ENCODE data around the gene MRPL40. TPM values are rescaled to one million over a fixed set of nuclear protein-coding genes. Genes with fewer than 3 reads are reported as not detected.

MRPL40 gene
- total and polyA plus RNA-seq, 4 donors: 17.0 to 61.4 (median 32.2) TPM

GRCh38 chr22:19469421-19469820 lies 37.1 kb downstream of the MRPL40 start:
- Histone ChIP-seq H3K27ac (ENCODE audit: low read depth in 1 of 2, low read length in 1 of 2) (no peak overlapping the region), H3K4me3 (no peak overlapping the region), H3K36me3 (ENCODE audit: control insufficient read depth in 4 of 4, insufficient read depth in 4 of 4, low read length in 4 of 4) (peaks cover 34 to 71% (median 38%) of the 10 kb centered on the region in 4 donors), H3K27me3 (ENCODE audit: control insufficient read depth in 3 of 3, insufficient read depth in 3 of 3, low read length in 2 of 3) (no peaks in the 10 kb centered on the region), H3K9me3 (ENCODE audit: control insufficient read depth in 4 of 4, insufficient read depth in 3 of 4, low read length in 3 of 4) (no peaks in the 10 kb centered on the region), H3K9ac (ENCODE audit: insufficient read depth in 1 of 2, low read length in 2 of 2) (no peak overlapping the region), H3K4me1 (ENCODE audit: control insufficient read depth in 5 of 5, insufficient read depth in 5 of 5, low read length in 5 of 5) (no peaks in the 10 kb centered on the region)
- DNase-seq (no peak), ATAC-seq (ENCODE audit: insufficient read depth, low FRiP score) (no peak)
- 97 to 99% methylated on average over 7 of the region's 7 CpGs for WGBS, 2 donors
- TF ChIP-seq, protein P1, sequence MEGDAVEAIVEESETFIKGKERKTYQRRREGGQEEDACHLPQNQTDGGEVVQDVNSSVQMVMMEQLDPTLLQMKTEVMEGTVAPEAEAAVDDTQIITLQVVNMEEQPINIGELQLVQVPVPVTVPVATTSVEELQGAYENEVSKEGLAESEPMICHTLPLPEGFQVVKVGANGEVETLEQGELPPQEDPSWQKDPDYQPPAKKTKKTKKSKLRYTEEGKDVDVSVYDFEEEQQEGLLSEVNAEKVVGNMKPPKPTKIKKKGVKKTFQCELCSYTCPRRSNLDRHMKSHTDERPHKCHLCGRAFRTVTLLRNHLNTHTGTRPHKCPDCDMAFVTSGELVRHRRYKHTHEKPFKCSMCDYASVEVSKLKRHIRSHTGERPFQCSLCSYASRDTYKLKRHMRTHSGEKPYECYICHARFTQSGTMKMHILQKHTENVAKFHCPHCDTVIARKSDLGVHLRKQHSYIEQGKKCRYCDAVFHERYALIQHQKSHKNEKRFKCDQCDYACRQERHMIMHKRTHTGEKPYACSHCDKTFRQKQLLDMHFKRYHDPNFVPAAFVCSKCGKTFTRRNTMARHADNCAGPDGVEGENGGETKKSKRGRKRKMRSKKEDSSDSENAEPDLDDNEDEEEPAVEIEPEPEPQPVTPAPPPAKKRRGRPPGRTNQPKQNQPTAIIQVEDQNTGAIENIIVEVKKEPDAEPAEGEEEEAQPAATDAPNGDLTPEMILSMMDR (IDR thresholded peaks at IDR 0.05; ENCODE audit: control extremely low read depth, extremely low read depth): no peak

GRCh38 chr22:19470010-19470409 lies 37.7 kb downstream of the MRPL40 start:
- TF ChIP-seq, protein P1 (IDR thresholded peaks at IDR 0.05; ENCODE audit: control extremely low read depth, extremely low read depth): no peak
- 94 to 100% methylated on average over 2 of the region's 2 CpGs for WGBS, 2 donors
- H3K9me3 ChIP-seq (ENCODE audit: control insufficient read depth in 4 of 4, insufficient read depth in 3 of 4, low read length in 3 of 4): no peaks in the 10 kb centered on the region
- no peak overlapping the region for H3K9ac ChIP-seq (ENCODE audit: insufficient read depth in 1 of 2, low read length in 2 of 2)
- H3K4me3 ChIP-seq: no peak overlapping the region
- DNase-seq: no peak
- H3K27ac ChIP-seq (ENCODE audit: low read depth in 1 of 2, low read length in 1 of 2): no peak overlapping the region
- no peaks in the 10 kb centered on the region for H3K27me3 ChIP-seq (ENCODE audit: control insufficient read depth in 3 of 3, insufficient read depth in 3 of 3, low read length in 2 of 3)
- no peaks in the 10 kb centered on the region for H3K4me1 ChIP-seq (ENCODE audit: control insufficient read depth in 5 of 5, insufficient read depth in 5 of 5, low read length in 5 of 5)
- peaks cover 32 to 70% (median 35%) of the 10 kb centered on the region in 4 donors for H3K36me3 ChIP-seq (ENCODE audit: control insufficient read depth in 4 of 4, insufficient read depth in 4 of 4, low read length in 4 of 4)
- ATAC-seq (ENCODE audit: insufficient read depth, low FRiP score): no peak

DNA sequence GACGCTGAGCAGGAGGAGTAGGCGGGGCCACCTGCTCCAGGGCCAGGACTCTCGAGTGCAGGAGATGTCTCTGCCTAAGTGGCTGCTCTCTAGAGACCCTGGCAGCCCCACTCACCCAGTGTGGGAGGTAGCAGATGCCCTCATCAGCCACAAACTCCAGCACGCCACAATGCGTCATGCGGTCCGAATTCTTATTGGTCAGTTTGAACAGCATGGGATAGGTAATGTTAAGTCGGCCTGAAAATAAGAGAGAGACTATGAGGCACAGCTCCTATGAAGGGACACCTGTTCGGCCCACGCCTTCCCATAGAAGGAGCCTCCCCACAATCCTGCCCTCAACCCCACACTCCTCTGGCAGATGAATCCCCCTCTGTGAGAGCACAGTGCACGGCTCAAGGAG lies 39.2 kb downstream of the MRPL40 start:
- H3K27me3 ChIP-seq (ENCODE audit: control insufficient read depth in 3 of 3, insufficient read depth in 3 of 3, low read length in 2 of 3): no peaks in the 10 kb centered on the region
- DNase-seq: no peak
- H3K36me3 ChIP-seq (ENCODE audit: control insufficient read depth in 4 of 4, insufficient read depth in 4 of 4, low read length in 4 of 4): peaks cover 24 to 67% (median 32%) of the 10 kb centered on the region in 4 donors
- no peak overlapping the region for H3K27ac ChIP-seq (ENCODE audit: low read depth in 1 of 2, low read length in 1 of 2)
- ATAC-seq (ENCODE audit: insufficient read depth, low FRiP score): no peak
- H3K4me1 ChIP-seq (ENCODE audit: control insufficient read depth in 5 of 5, insufficient read depth in 5 of 5, low read length in 5 of 5): peaks cover 0 to 1% (median 0%) of the 10 kb centered on the region in 5 donors
- 92 to 96% methylated on average over 11 of the region's 11 CpGs for WGBS, 2 donors
- TF ChIP-seq, protein P1 (IDR thresholded peaks at IDR 0.05; ENCODE audit: control extremely low read depth, extremely low read depth): no peak
- H3K9me3 ChIP-seq (ENCODE audit: control insufficient read depth in 4 of 4, insufficient read depth in 3 of 4, low read length in 3 of 4): no peaks in the 10 kb centered on the region
- no peak overlapping the region for H3K4me3 ChIP-seq
- no peak overlapping the region for H3K9ac ChIP-seq (ENCODE audit: insufficient read depth in 1 of 2, low read length in 2 of 2)

DNA sequence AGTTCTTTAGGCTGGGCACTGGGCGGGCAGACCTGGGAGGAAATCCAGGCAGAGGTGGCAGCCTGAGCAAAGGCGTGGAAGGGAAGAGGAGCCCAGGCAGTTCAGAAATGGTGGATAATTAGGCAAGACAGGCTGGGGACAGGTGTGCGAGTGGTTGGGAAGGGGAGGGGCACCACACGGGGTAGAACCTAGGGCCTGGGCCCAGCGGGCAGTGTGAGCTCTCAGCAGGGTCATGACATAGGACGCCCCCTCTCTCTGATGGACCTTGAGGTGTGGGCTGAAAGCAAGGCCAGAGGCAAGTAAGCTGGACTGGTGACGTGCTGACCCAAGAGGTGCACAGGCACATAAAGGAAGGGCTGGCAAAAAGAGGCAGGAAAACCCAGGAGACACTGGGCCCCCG lies 39.9 kb downstream of the MRPL40 start:
- no peak overlapping the region for H3K9ac ChIP-seq (ENCODE audit: insufficient read depth in 1 of 2, low read length in 2 of 2)
- H3K4me3 ChIP-seq: no peak overlapping the region
- TF ChIP-seq, protein P1 (IDR thresholded peaks at IDR 0.05; ENCODE audit: control extremely low read depth, extremely low read depth): no peak
- WGBS, 2 donors: 95% methylated on average over 8 of the region's 8 CpGs
- peaks cover 24 to 61% (median 26%) of the 10 kb centered on the region in 4 donors for H3K36me3 ChIP-seq (ENCODE audit: control insufficient read depth in 4 of 4, insufficient read depth in 4 of 4, low read length in 4 of 4)
- DNase-seq (no peak), ATAC-seq (ENCODE audit: insufficient read depth, low FRiP score) (no peak)
- no peaks in the 10 kb centered on the region for H3K27me3 ChIP-seq (ENCODE audit: control insufficient read depth in 3 of 3, insufficient read depth in 3 of 3, low read length in 2 of 3)
- peaks cover 0 to 2% (median 0%) of the 10 kb centered on the region in 5 donors for H3K4me1 ChIP-seq (ENCODE audit: control insufficient read depth in 5 of 5, insufficient read depth in 5 of 5, low read length in 5 of 5)
- H3K27ac ChIP-seq (ENCODE audit: low read depth in 1 of 2, low read length in 1 of 2): no peak overlapping the region
- H3K9me3 ChIP-seq (ENCODE audit: control insufficient read depth in 4 of 4, insufficient read depth in 3 of 4, low read length in 3 of 4): no peaks in the 10 kb centered on the region
